ENCODE data around the gene MORN2.

Gene MORN2

DNA sequence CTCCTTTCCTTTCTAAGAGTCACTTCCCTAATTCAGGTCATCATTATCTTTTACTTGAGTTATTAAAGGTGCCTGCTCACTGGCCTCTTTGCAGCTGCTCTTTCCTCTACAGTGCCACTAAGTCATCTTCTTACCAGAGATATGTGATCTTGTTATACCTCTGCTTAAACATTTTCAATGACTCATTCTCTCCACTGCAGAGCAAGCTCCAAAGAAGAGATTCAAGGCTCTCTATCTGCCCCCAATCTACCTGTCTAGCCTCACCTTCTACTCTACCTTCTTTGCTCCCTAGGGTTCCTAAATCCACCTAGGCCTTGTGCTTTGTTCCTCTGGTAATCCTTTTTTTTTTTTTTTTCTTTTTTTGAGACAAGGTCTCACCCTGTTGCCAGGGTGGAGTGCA, 17.0 kb downstream of the MORN2 start:
- Histone ChIP-seq H3K4me3 (ENCODE audit: low read depth, low read length) (no peak overlapping the region), H3K36me3 (ENCODE audit: control insufficient read depth in 2 of 2, insufficient read depth in 1 of 2, low read length in 2 of 2) (no peaks in the 10 kb centered on the region), H3K9me3 (ENCODE audit: control insufficient read depth, insufficient read depth, low read depth, low read length) (no peaks in the 10 kb centered on the region), H3K4me1 (ENCODE audit: control insufficient read depth, insufficient read depth, low read length) (no peaks in the 10 kb centered on the region), H3K27ac (ENCODE audit: extremely low read depth, low read depth, low read length) (no peak overlapping the region)
- TF ChIP-seq, protein P1, sequence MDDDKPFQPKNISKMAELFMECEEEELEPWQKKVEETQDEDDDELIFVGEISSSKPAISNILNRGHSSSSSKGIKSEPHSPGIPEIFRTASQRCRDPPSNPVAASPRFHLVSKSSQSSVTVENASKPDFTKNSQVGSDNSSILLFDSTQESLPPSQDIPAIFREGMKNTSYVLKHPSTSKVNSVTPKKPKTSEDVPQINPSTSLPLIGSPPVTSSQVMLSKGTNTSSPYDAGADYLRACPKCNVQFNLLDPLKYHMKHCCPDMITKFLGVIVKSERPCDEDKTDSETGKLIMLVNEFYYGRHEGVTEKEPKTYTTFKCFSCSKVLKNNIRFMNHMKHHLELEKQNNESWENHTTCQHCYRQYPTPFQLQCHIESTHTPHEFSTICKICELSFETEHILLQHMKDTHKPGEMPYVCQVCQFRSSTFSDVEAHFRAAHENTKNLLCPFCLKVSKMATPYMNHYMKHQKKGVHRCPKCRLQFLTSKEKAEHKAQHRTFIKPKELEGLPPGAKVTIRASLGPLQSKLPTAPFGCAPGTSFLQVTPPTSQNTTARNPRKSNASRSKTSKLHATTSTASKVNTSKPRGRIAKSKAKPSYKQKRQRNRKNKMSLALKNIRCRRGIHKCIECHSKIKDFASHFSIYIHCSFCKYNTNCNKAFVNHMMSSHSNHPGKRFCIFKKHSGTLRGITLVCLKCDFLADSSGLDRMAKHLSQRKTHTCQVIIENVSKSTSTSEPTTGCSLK (tag by site-specific recombination; IDR thresholded peaks at IDR 0.05) = no peak
- TF ChIP-seq ZFHX2 (tag by site-specific recombination; conservative IDR thresholded peaks at IDR 0.05) (no peak), ZNF146 (tag by site-specific recombination; IDR thresholded peaks at IDR 0.05) (no peak), HOXC10 (CRISPR knock-in tag; IDR thresholded peaks at IDR 0.05) (no peak), ZNF664 (tag by site-specific recombination; IDR thresholded peaks at IDR 0.05) (no peak), TCF7L2 (IDR thresholded peaks at IDR 0.05; ENCODE audit: borderline replicate concordance, low read depth, low read length) (no peak), ZNF473 (tag by site-specific recombination; IDR thresholded peaks at IDR 0.05) (no peak), HOXD13 (CRISPR knock-in tag; IDR thresholded peaks at IDR 0.05; ENCODE audit: borderline replicate concordance) (no peak), ZNF133 (tag by site-specific recombination; IDR thresholded peaks at IDR 0.05) (no peak), ZNF660 (tag by site-specific recombination; IDR thresholded peaks at IDR 0.05) (no peak), GLIS2 (tag by site-specific recombination; IDR thresholded peaks at IDR 0.05) (no peak), ZNF37A (tag by site-specific recombination; IDR thresholded peaks at IDR 0.05) (no peak), ZNF140 (tag by site-specific recombination; IDR thresholded peaks at IDR 0.05) (no peak), ZNF426 (tag by site-specific recombination; IDR thresholded peaks at IDR 0.05) (no peak), KLF10 (tag by site-specific recombination; IDR thresholded peaks at IDR 0.05) (no peak), ZNF114 (tag by site-specific recombination; IDR thresholded peaks at IDR 0.05) (no peak)
- TF ChIP-seq, protein P2, sequence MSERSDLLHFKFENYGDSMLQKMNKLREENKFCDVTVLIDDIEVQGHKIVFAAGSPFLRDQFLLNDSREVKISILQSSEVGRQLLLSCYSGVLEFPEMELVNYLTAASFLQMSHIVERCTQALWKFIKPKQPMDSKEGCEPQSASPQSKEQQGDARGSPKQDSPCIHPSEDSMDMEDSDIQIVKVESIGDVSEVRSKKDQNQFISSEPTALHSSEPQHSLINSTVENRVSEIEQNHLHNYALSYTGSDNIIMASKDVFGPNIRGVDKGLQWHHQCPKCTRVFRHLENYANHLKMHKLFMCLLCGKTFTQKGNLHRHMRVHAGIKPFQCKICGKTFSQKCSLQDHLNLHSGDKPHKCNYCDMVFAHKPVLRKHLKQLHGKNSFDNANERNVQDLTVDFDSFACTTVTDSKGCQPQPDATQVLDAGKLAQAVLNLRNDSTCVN (tag by site-specific recombination; optimal IDR thresholded peaks at IDR 0.05) = no peak
- TF ChIP-seq, protein P3, sequence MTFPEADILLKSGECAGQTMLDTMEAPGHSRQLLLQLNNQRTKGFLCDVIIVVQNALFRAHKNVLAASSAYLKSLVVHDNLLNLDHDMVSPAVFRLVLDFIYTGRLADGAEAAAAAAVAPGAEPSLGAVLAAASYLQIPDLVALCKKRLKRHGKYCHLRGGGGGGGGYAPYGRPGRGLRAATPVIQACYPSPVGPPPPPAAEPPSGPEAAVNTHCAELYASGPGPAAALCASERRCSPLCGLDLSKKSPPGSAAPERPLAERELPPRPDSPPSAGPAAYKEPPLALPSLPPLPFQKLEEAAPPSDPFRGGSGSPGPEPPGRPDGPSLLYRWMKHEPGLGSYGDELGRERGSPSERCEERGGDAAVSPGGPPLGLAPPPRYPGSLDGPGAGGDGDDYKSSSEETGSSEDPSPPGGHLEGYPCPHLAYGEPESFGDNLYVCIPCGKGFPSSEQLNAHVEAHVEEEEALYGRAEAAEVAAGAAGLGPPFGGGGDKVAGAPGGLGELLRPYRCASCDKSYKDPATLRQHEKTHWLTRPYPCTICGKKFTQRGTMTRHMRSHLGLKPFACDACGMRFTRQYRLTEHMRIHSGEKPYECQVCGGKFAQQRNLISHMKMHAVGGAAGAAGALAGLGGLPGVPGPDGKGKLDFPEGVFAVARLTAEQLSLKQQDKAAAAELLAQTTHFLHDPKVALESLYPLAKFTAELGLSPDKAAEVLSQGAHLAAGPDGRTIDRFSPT (tag by site-specific recombination; IDR thresholded peaks at IDR 0.05) = no peak
- ChIA-PET POLR2A (no interaction called here), CTCF (no interaction called here)

DNA sequence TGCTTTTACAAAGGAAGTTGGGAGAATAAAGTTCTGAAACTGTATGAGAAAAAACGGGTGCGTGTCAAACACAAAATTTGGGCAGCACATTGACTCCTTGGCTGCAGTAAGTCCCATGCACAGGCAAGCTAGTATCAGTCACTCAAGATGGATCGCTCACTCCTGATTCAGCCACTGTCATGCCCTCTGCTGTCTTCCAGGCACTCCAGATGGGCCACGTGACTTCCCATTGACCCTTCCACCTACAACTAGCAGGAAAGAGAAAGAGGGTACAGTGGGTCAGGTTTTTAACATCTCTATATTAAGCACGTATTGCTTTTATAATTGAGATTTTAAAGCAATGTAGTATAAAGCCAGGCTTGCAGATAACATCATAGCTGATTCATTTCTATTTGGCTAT, 22.5 kb downstream of the MORN2 start:
- H3K4me3 ChIP-seq (ENCODE audit: low read depth, low read length) = no peak overlapping the region
- no peaks in the 10 kb centered on the region for H3K36me3 ChIP-seq (ENCODE audit: control insufficient read depth in 2 of 2, insufficient read depth in 1 of 2, low read length in 2 of 2)
- H3K27ac ChIP-seq (ENCODE audit: extremely low read depth, low read depth, low read length) = no peak overlapping the region
- POLR2A ChIA-PET = no interaction called here
- no peaks in the 10 kb centered on the region for H3K9me3 ChIP-seq (ENCODE audit: control insufficient read depth, insufficient read depth, low read depth, low read length)
- CTCF ChIA-PET = interaction anchor here (1.4 to 1.9 kb wide), 2 partner anchors 11 to 49 kb away, joined by 6 read pairs; no protein-coding TSS in a partner anchor
- H3K4me1 ChIP-seq (ENCODE audit: control insufficient read depth, insufficient read depth, low read length) = no peaks in the 10 kb centered on the region
- TF ChIP-seq ZNF239 (tag by site-specific recombination; IDR thresholded peaks at IDR 0.05) (no peak), ZNF561 (tag by site-specific recombination; IDR thresholded peaks at IDR 0.05; ENCODE audit: borderline replicate concordance) (no peak), ZNF292 (tag by site-specific recombination; IDR thresholded peaks at IDR 0.05; ENCODE audit: borderline replicate concordance, low read depth) (no peak), ZNF544 (tag by site-specific recombination; IDR thresholded peaks at IDR 0.05) (no peak)
- TF ChIP-seq, protein P4, sequence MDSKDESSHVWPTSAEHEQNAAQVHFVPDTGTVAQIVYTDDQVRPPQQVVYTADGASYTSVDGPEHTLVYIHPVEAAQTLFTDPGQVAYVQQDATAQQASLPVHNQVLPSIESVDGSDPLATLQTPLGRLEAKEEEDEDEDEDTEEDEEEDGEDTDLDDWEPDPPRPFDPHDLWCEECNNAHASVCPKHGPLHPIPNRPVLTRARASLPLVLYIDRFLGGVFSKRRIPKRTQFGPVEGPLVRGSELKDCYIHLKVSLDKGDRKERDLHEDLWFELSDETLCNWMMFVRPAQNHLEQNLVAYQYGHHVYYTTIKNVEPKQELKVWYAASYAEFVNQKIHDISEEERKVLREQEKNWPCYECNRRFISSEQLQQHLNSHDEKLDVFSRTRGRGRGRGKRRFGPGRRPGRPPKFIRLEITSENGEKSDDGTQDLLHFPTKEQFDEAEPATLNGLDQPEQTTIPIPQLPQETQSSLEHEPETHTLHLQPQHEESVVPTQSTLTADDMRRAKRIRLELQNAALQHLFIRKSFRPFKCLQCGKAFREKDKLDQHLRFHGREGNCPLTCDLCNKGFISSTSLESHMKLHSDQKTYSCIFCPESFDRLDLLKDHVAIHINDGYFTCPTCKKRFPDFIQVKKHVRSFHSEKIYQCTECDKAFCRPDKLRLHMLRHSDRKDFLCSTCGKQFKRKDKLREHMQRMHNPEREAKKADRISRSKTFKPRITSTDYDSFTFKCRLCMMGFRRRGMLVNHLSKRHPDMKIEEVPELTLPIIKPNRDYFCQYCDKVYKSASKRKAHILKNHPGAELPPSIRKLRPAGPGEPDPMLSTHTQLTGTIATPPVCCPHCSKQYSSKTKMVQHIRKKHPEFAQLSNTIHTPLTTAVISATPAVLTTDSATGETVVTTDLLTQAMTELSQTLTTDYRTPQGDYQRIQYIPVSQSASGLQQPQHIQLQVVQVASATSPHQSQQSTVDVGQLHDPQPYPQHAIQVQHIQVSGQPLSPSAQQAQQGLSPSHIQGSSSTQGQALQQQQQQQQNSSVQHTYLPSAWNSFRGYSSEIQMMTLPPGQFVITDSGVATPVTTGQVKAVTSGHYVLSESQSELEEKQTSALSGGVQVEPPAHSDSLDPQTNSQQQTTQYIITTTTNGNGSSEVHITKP (tag by site-specific recombination; IDR thresholded peaks at IDR 0.05) = no peak
- TF ChIP-seq, protein P5, sequence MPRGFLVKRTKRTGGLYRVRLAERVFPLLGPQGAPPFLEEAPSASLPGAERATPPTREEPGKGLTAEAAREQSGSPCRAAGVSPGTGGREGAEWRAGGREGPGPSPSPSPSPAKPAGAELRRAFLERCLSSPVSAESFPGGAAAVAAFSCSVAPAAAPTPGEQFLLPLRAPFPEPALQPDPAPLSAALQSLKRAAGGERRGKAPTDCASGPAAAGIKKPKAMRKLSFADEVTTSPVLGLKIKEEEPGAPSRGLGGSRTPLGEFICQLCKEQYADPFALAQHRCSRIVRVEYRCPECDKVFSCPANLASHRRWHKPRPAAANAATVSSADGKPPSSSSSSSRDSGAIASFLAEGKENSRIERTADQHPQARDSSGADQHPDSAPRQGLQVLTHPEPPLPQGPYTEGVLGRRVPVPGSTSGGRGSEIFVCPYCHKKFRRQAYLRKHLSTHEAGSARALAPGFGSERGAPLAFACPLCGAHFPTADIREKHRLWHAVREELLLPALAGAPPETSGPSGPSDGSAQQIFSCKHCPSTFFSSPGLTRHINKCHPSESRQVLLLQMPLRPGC (tag by site-specific recombination; IDR thresholded peaks at IDR 0.05) = no peak

Data from HEK293 (cell line).